ENCODE measurements around the gene MTR.

The MTR gene

DNA sequence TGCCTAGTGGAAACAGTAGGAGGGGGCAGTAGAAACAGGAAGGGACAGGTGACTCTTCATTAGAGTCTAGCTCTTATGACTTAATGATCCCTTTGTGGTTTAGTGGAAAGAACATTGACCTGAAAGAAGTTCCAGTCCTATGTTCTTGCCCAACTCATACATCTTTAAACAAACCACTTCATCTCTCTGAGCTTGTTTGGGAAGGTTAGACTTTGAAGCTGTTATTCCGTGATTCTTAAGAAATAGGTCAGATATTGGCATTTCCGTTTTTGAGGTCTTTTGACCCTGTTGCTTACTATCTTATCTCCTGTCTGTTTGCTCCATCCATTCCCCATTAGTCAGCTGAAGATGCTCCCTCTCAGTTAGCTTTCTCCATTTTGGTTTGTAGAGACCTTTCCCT is 38.5 kb downstream of the MTR start:
- TF ChIP-seq, protein P1, sequence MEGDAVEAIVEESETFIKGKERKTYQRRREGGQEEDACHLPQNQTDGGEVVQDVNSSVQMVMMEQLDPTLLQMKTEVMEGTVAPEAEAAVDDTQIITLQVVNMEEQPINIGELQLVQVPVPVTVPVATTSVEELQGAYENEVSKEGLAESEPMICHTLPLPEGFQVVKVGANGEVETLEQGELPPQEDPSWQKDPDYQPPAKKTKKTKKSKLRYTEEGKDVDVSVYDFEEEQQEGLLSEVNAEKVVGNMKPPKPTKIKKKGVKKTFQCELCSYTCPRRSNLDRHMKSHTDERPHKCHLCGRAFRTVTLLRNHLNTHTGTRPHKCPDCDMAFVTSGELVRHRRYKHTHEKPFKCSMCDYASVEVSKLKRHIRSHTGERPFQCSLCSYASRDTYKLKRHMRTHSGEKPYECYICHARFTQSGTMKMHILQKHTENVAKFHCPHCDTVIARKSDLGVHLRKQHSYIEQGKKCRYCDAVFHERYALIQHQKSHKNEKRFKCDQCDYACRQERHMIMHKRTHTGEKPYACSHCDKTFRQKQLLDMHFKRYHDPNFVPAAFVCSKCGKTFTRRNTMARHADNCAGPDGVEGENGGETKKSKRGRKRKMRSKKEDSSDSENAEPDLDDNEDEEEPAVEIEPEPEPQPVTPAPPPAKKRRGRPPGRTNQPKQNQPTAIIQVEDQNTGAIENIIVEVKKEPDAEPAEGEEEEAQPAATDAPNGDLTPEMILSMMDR (conservative IDR thresholded peaks at IDR 0.05; ENCODE audit: control insufficient read depth, insufficient read depth, low read depth, low read length), result no peak
- no peak overlapping the region for H3K4me3 ChIP-seq (ENCODE audit: control insufficient read depth, low read depth, low read length)
- no peak for DNase-seq (ENCODE audit: low read depth)

DNA sequence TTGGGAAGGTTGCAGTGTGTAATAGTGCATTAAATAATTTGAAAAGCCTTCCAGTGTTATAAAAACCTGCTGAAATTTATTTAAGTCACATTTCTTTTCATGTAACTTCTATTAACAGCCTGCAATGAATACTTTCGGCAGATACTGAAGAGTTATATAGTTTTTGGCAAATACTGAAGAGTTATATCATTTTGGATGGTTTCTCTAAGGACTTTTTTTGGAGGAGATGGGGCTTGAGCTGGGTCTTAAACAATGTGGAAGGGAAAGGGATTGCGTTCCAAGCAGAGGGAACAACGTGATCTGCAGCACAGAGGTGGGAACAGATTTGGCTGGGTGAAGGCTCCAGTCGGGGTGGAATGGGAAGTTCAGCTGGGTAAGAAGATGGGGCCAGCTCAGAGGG is 39.8 kb downstream of the MTR start:
- TF ChIP-seq, protein P1 (conservative IDR thresholded peaks at IDR 0.05; ENCODE audit: control insufficient read depth, insufficient read depth, low read depth, low read length), result no peak
- no peak overlapping the region for H3K4me3 ChIP-seq (ENCODE audit: control insufficient read depth, low read depth, low read length)
- DNase-seq (ENCODE audit: low read depth), result no peak

DNA sequence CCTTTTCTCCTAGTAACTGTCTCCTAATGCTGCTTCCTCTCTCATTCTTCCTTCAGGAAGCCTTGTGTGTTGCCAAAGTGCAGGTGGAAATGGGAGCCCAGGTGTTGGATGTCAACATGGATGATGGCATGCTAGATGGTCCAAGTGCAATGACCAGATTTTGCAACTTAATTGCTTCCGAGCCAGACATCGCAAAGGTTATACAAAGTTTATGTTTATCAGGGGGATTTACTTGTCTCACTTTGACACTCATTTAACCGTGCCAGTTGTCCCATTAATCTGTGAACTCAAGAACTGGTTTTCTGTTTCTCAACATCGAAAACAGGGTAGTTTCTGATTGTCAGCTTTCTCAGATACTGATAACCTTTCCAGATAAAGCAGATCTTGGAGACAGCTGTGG is 40.4 kb downstream of the MTR start:
- H3K4me3 ChIP-seq (ENCODE audit: control insufficient read depth, low read depth, low read length), result no peak overlapping the region
- DNase-seq (ENCODE audit: low read depth), result no peak
- TF ChIP-seq, protein P1 (conservative IDR thresholded peaks at IDR 0.05; ENCODE audit: control insufficient read depth, insufficient read depth, low read depth, low read length), result no peak

DNA sequence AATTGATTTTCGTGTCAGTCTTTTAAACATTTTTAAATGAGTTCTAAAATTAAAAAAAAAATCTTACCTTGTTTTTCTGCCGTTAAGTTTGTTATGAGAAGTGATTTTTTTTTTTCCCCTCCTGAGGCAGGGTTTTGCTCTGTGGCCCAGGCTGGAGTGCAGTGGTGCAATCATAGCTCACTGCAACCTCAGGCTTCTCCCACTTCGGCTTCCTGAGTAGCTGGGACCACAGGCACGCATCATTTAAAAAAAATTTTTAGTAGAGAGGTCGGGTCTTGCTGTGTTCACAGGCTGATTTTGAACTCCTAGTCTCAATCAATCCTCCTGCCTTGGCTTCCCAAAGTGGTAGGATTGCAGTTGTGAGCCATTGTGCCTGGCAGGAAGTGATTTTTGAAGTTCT is 41.1 kb downstream of the MTR start:
- TF ChIP-seq, protein P1 (conservative IDR thresholded peaks at IDR 0.05; ENCODE audit: control insufficient read depth, insufficient read depth, low read depth, low read length), result no peak
- no peak overlapping the region for H3K4me3 ChIP-seq (ENCODE audit: control insufficient read depth, low read depth, low read length)
- DNase-seq (ENCODE audit: low read depth), result no peak

DNA sequence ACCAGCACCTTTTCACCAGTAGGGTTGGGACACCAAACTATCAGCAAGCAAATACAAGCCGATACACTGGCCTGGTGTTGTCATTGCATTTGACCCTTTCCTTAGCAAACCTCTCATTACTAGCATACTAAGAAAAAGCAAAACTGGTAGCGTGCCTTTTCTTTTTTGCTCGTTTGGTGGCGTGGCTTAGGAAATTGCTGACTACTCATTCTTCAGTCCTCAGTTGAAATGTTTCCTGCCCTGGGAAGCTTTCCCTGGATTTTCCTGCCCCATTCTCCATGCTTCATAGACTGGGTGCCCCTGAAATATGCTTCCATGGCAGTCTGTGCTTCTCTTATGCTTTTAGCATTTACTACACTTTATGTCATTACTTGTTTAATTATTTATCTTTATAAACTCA is 42.0 kb downstream of the MTR start:
- no peak for DNase-seq (ENCODE audit: low read depth)
- TF ChIP-seq, protein P1 (conservative IDR thresholded peaks at IDR 0.05; ENCODE audit: control insufficient read depth, insufficient read depth, low read depth, low read length), result no peak
- H3K4me3 ChIP-seq (ENCODE audit: control insufficient read depth, low read depth, low read length), result no peak overlapping the region

DNA sequence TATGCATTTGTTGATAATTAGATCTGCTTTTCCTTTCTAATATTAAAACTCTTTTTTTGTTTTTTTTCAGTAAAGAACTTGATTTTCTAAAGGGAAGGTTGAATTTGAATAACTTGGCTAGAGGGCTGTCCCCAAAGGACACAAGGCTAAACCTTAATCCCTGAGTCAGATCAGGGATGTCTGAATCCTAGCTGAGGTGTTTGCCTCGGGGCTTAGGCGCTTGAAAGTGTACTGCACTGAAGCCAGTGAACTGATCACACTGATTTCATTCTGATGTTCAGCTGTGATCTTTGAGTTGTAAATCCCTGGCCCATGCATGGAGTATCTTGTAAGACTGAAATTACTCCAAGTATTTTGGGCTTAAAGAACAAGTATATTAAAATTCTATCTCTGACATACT is 42.8 kb downstream of the MTR start:
- DNase-seq (ENCODE audit: low read depth), result no peak
- TF ChIP-seq, protein P1 (conservative IDR thresholded peaks at IDR 0.05; ENCODE audit: control insufficient read depth, insufficient read depth, low read depth, low read length), result no peak
- H3K4me3 ChIP-seq (ENCODE audit: control insufficient read depth, low read depth, low read length), result no peak overlapping the region

DNA sequence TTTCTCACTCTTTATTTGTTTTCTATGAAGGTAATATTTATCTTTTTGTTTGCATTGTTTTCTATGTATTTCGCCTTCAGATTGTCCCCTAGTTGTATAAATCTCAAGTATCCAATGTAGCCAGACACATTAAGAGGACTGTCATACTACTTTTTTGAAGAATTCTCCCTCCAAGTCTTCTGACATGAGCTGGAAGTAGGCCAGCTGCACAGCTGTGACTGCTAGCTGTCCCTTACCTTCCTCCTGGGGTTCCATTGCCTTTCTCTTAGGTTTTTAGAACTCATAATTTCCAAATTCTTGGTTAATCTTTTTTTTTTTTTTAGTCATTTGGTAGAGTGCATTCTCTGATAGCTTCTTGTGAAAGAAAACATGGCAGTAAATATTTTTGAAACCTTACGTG is 46.2 kb downstream of the MTR start:
- TF ChIP-seq, protein P1 (conservative IDR thresholded peaks at IDR 0.05; ENCODE audit: control insufficient read depth, insufficient read depth, low read depth, low read length), result no peak
- no peak overlapping the region for H3K4me3 ChIP-seq (ENCODE audit: control insufficient read depth, low read depth, low read length)
- DNase-seq (ENCODE audit: low read depth), result no peak

Data from fibroblast of mammary gland (primary cell).